ENCODE results near the gene DDX46.
"Not testable (repeated sequence)": the region's sequence is repeated elsewhere in the genome, so short reads cannot be mapped to it uniquely, and the experiment has no call there.

DDX46 gene

DNA sequence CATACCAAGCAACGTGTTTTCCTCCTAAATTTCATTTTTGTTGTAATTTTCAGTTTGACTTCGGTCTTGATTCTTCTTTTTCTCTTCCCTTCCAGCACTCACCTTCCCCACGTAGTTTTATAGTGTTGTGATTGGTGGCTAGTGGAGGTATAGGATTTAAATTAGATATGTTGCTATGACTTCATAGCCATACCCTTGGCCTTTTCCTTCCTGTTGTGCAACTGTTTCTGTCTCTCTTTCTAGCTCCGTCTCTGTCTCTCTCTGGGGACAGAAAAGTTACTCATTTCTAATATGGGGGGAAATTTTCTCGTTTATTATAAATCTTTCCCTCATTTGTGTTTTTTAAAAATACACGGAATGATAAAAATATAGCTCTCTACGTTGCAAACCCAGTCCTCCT lies 66.6 kb downstream of the DDX46 start:
- DNase-seq (ENCODE audit: low read depth, low spot score), result no peak
- no peaks in the 10 kb centered on the region for H3K9me3 ChIP-seq (ENCODE audit: insufficient read depth, low read length)
- peaks cover 66% of the 10 kb centered on the region for H3K36me3 ChIP-seq (ENCODE audit: insufficient read depth, insufficient read length, low read length)
- H3K9ac ChIP-seq (ENCODE audit: insufficient read length, low read depth), result no peak overlapping the region
- no peaks in the 10 kb centered on the region for H3K4me1 ChIP-seq (ENCODE audit: insufficient read depth, insufficient read length)
- H3K4me3 ChIP-seq (ENCODE audit: insufficient read length, low read depth), result no peak overlapping the region
- no peaks in the 10 kb centered on the region for H3K27me3 ChIP-seq (ENCODE audit: insufficient read depth, insufficient read length)
- TF ChIP-seq SUZ12 (IDR thresholded peaks at IDR 0.05; ENCODE audit: extremely low read depth, insufficient read depth, insufficient read length) (no peak), YY1 (IDR thresholded peaks at IDR 0.05; ENCODE audit: insufficient read depth, insufficient read length) (no peak), ZNF274 (IDR thresholded peaks at IDR 0.05; ENCODE audit: low read depth, low read length) (no peak)

DNA sequence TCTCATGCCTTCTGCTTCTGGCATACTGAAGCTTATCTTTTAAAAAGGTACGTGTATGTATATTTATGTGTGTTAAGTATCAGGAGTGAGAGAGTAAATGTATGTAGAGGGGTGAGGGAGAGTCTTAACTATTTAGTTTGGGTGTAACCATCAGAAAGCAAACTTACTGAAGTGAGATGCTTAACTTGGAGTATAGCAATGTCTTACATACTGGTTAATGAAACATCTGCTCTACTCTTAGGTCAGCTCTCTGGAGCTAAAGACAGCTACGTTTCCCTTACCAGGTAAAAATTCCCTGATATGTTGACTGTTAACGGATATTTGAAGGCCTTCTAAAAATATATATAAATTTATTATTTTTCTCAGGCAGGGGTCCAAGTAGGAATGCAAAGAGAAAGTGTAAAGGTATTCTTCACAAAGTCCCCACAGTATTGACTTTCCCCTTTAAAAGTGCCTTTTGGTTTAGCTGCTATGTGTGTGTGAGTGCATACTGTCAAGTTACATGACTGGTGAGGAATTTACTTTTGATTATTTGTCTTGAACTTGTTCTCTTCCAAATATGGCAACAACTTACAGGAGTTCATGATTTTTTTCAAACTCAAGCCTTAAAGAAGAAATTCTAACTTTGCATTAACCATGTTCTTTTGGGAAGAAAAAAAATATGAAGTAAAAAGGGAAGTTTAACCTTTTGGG lies 74.9 kb downstream of the DDX46 start:
- Histone ChIP-seq H3K4me1 (ENCODE audit: insufficient read depth, insufficient read length) (no peaks in the 10 kb centered on the region), H3K4me3 (ENCODE audit: insufficient read length, low read depth) (no peak overlapping the region), H3K9me3 (ENCODE audit: insufficient read depth, low read length) (no peaks in the 10 kb centered on the region), H3K9ac (ENCODE audit: insufficient read length, low read depth) (no peak overlapping the region), H3K36me3 (ENCODE audit: insufficient read depth, insufficient read length, low read length) (peaks cover 65% of the 10 kb centered on the region), H3K27me3 (ENCODE audit: insufficient read depth, insufficient read length) (no peaks in the 10 kb centered on the region)
- no peak for DNase-seq (ENCODE audit: low read depth, low spot score)
- TF ChIP-seq ZNF274 (IDR thresholded peaks at IDR 0.05; ENCODE audit: low read depth, low read length) (no peak), SUZ12 (IDR thresholded peaks at IDR 0.05; ENCODE audit: extremely low read depth, insufficient read depth, insufficient read length) (no peak), YY1 (IDR thresholded peaks at IDR 0.05; ENCODE audit: insufficient read depth, insufficient read length) (no peak)

DNA sequence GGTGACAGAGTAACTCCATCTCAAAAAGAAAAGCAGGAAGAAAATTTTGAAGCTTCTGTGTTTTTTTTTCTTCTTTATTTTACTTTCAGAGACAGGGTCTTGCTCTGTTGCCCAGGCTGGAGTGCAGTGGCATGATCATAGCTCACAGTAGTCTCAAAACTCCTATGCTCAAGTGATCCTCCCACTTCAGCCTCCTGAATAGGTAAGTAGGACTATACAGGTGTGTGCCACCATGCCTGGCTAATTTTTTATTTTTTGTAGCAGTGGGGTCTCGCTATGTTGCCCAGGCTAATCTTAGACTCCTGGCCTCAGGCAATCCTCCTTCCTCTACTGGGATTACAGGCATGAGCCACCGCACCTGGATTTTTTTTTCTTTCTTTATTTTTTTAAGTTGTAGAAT lies 77.0 kb downstream of the DDX46 start:
- H3K4me1 ChIP-seq (ENCODE audit: insufficient read depth, insufficient read length), result no peaks in the 10 kb centered on the region
- H3K9ac ChIP-seq (ENCODE audit: insufficient read length, low read depth), result no peak overlapping the region
- H3K4me3 ChIP-seq (ENCODE audit: insufficient read length, low read depth), result no peak overlapping the region
- H3K27me3 ChIP-seq (ENCODE audit: insufficient read depth, insufficient read length), result no peaks in the 10 kb centered on the region
- H3K36me3 ChIP-seq (ENCODE audit: insufficient read depth, insufficient read length, low read length), result peaks cover 64% of the 10 kb centered on the region
- H3K9me3 ChIP-seq (ENCODE audit: insufficient read depth, low read length), result no peaks in the 10 kb centered on the region
- TF ChIP-seq YY1 (IDR thresholded peaks at IDR 0.05; ENCODE audit: insufficient read depth, insufficient read length) (no peak), ZNF274 (IDR thresholded peaks at IDR 0.05; ENCODE audit: low read depth, low read length) (no peak), SUZ12 (IDR thresholded peaks at IDR 0.05; ENCODE audit: extremely low read depth, insufficient read depth, insufficient read length) (no peak)
- no peak for DNase-seq (ENCODE audit: low read depth, low spot score)

DNA sequence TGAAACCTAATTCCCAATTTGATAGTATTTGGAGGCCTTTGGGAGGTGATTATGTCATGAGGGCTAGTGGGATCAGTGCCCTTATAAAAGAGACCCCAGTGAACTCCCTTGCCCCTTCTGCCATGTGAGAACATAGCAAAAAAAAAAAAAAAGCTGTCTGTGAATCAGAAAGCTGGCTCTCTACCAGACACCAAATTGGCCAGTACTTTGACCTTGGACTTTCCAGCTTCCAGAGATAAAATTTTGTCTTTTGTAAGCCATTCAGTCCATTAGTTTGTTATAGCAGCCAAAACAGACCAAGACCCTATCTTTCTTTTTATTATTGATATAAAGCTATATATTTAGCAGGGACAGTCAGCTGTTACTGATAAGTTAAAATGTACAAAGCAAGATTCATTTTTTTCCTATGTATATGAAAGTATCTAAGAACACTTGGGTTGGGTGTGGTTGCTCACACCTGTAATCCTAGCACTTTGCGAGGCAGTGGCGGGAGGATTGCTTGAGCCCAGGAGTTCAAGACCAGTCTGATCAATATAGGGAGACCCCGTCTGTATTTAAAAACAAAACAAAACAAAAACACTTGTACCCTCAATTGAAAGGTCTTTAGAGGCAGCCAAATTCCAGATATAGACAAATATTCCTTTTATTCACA lies 79.1 kb downstream of the DDX46 start:
- H3K9ac ChIP-seq (ENCODE audit: insufficient read length, low read depth), result no peak overlapping the region
- H3K36me3 ChIP-seq (ENCODE audit: insufficient read depth, insufficient read length, low read length), result peaks cover 65% of the 10 kb centered on the region
- H3K9me3 ChIP-seq (ENCODE audit: insufficient read depth, low read length), result no peaks in the 10 kb centered on the region
- H3K27me3 ChIP-seq (ENCODE audit: insufficient read depth, insufficient read length), result no peaks in the 10 kb centered on the region
- no peaks in the 10 kb centered on the region for H3K4me1 ChIP-seq (ENCODE audit: insufficient read depth, insufficient read length)
- no peak overlapping the region for H3K4me3 ChIP-seq (ENCODE audit: insufficient read length, low read depth)
- no peak for TF ChIP-seq SUZ12 (IDR thresholded peaks at IDR 0.05; ENCODE audit: extremely low read depth, insufficient read depth, insufficient read length)
- TF ChIP-seq YY1 (IDR thresholded peaks at IDR 0.05; ENCODE audit: insufficient read depth, insufficient read length), result no peak
- TF ChIP-seq ZNF274 (IDR thresholded peaks at IDR 0.05; ENCODE audit: low read depth, low read length), result no peak
- DNase-seq (ENCODE audit: low read depth, low spot score), result no peak

DNA sequence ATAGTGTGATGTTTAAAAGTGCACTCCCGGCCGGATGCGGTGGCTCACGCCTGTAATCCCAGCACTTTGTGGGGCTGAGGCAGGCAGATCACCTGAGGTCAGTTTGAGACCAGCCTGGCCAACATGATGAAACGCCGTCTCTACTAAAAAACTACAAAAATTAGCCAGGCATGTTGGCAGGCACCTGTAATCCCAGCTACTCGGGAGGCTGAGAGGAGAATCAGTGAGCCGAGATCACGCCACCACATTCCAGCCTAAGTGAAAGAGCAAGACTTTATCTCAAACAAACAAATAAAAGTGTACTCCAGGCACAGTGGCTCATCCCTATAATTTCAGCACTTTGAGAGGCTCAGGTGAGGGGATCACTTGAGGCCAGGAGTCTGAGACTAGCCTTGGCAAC lies 79.8 kb downstream of the DDX46 start:
- not testable (repeated sequence) for H3K4me3 ChIP-seq (ENCODE audit: insufficient read length, low read depth); H3K4me1 ChIP-seq (ENCODE audit: insufficient read depth, insufficient read length)
- H3K36me3 ChIP-seq (ENCODE audit: insufficient read depth, insufficient read length, low read length), result peaks cover 59% of the 10 kb centered on the region

DNA sequence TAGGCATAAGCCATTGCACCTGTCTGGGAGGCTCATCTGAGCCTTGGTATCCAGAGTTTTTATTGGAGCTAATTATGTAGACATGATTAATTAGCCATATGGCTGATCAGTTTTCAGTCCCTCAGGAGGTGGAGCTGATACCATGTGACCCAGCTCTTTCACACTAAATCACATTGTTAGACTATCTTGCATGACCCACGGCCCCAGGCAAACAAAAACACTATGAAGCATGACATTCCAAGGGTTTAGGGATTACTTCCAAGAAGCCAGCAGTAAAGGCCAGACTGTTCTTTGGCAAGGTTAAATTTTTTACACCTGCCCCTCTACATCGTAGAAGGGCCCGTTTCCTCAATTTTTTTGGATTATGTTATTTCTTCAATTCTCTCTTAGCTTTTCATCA lies 82.2 kb downstream of the DDX46 start:
- H3K4me3 ChIP-seq (ENCODE audit: insufficient read length, low read depth), result no peak overlapping the region
- H3K27me3 ChIP-seq (ENCODE audit: insufficient read depth, insufficient read length), result no peaks in the 10 kb centered on the region
- TF ChIP-seq YY1 (IDR thresholded peaks at IDR 0.05; ENCODE audit: insufficient read depth, insufficient read length) (no peak), SUZ12 (IDR thresholded peaks at IDR 0.05; ENCODE audit: extremely low read depth, insufficient read depth, insufficient read length) (no peak), ZNF274 (IDR thresholded peaks at IDR 0.05; ENCODE audit: low read depth, low read length) (no peak)
- peaks cover 39% of the 10 kb centered on the region for H3K36me3 ChIP-seq (ENCODE audit: insufficient read depth, insufficient read length, low read length)
- no peak overlapping the region for H3K9ac ChIP-seq (ENCODE audit: insufficient read length, low read depth)
- DNase-seq (ENCODE audit: low read depth, low spot score), result no peak
- H3K9me3 ChIP-seq (ENCODE audit: insufficient read depth, low read length), result no peaks in the 10 kb centered on the region
- no peaks in the 10 kb centered on the region for H3K4me1 ChIP-seq (ENCODE audit: insufficient read depth, insufficient read length)

More for the DNA sequence above, 79.8 kb downstream of the DDX46 start:
- not testable (repeated sequence) for DNase-seq (ENCODE audit: low read depth, low spot score); H3K9ac ChIP-seq (ENCODE audit: insufficient read length, low read depth); H3K27me3 ChIP-seq (ENCODE audit: insufficient read depth, insufficient read length); H3K9me3 ChIP-seq (ENCODE audit: insufficient read depth, low read length)

DNA sequence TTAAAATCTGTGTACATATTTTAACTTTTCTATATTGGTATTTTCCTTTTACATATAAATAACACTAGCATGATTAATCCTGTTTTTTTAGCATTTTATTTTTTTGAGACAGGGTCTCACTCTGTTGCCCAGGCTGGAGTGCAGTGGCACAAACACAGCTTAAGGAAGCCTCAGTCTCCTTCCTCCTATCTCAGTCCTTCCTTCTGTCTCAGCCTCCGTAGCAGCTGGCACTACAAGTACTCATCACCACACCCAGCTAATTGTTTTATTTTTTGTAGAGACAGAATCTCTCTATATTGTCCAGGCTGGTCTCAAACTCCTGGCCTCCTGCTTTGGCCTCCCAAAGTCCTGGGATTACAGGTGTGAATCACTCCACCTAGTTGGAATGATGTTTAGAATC lies 85.7 kb downstream of the DDX46 start:
- H3K4me3 ChIP-seq (ENCODE audit: insufficient read length, low read depth), result no peak overlapping the region
- no peak for DNase-seq (ENCODE audit: low read depth, low spot score)
- no peak for TF ChIP-seq ZNF274 (IDR thresholded peaks at IDR 0.05; ENCODE audit: low read depth, low read length)
- no peak overlapping the region for H3K9ac ChIP-seq (ENCODE audit: insufficient read length, low read depth)
- no peaks in the 10 kb centered on the region for H3K27me3 ChIP-seq (ENCODE audit: insufficient read depth, insufficient read length)
- no peaks in the 10 kb centered on the region for H3K4me1 ChIP-seq (ENCODE audit: insufficient read depth, insufficient read length)
- H3K9me3 ChIP-seq (ENCODE audit: insufficient read depth, low read length), result no peaks in the 10 kb centered on the region
- H3K36me3 ChIP-seq (ENCODE audit: insufficient read depth, insufficient read length, low read length), result peaks cover 31% of the 10 kb centered on the region
